Epithelial cell of proximal tubule (primary cell): Measurements from ENCODE around the gene PTPN3. TPM values are rescaled to one million over a fixed set of nuclear protein-coding genes. Genes with fewer than 3 reads are reported as not detected.

Source experiments
- DNase-seq: peaks from one replicate; pipeline ENCODE4 v3.0.0-alpha.2; 2011; ENCODE audit warnings: low read depth
- H3K4me3 ChIP-seq: 2 replicates; pipeline ENCODE4 v1.5.1; 2011; ENCODE audit warnings: low read depth, mild to moderate bottlenecking, low read length
- total RNA-seq: library from RNA; depleted of rRNA; stranded (reverse); fragments of >200 nt; gene quantifications from 2 replicates; pipeline ENCODE4 v1.2.3, GENCODE V29; 2015
- TF ChIP-seq, protein P1 (sequence below): conservative IDR thresholded peaks from 2 replicates; pipeline ENCODE4 v1.5.1; 2012; ENCODE audit warnings: low read depth, mild to moderate bottlenecking, low read length

PTPN3 gene
- total RNA-seq, 1 donor from 2014 or later, result 53.0 TPM

DNA sequence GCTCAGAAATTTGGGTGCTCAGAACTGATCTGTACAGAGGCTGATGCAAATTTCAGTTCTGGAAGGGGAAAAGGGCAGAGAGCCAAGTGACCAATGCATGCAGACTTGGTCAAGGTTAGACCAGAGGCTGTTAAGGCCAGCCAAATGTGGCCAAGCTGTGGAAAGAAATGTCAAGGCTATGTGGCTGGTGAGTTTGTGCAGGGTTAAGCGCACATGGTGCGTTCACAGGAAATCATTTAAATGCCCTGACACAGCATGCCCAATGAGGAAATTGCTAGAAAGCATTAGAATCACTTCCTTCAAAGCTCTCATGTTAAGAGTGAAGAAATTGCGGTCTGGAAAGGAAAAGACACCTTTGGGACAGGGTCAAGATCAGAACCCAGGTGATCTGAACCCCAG, 58.0 kb downstream of the PTPN3 start:
- no peak overlapping the region for H3K4me3 ChIP-seq
- TF ChIP-seq, protein P1, sequence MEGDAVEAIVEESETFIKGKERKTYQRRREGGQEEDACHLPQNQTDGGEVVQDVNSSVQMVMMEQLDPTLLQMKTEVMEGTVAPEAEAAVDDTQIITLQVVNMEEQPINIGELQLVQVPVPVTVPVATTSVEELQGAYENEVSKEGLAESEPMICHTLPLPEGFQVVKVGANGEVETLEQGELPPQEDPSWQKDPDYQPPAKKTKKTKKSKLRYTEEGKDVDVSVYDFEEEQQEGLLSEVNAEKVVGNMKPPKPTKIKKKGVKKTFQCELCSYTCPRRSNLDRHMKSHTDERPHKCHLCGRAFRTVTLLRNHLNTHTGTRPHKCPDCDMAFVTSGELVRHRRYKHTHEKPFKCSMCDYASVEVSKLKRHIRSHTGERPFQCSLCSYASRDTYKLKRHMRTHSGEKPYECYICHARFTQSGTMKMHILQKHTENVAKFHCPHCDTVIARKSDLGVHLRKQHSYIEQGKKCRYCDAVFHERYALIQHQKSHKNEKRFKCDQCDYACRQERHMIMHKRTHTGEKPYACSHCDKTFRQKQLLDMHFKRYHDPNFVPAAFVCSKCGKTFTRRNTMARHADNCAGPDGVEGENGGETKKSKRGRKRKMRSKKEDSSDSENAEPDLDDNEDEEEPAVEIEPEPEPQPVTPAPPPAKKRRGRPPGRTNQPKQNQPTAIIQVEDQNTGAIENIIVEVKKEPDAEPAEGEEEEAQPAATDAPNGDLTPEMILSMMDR, result no peak
- DNase-seq, result no peak

DNA sequence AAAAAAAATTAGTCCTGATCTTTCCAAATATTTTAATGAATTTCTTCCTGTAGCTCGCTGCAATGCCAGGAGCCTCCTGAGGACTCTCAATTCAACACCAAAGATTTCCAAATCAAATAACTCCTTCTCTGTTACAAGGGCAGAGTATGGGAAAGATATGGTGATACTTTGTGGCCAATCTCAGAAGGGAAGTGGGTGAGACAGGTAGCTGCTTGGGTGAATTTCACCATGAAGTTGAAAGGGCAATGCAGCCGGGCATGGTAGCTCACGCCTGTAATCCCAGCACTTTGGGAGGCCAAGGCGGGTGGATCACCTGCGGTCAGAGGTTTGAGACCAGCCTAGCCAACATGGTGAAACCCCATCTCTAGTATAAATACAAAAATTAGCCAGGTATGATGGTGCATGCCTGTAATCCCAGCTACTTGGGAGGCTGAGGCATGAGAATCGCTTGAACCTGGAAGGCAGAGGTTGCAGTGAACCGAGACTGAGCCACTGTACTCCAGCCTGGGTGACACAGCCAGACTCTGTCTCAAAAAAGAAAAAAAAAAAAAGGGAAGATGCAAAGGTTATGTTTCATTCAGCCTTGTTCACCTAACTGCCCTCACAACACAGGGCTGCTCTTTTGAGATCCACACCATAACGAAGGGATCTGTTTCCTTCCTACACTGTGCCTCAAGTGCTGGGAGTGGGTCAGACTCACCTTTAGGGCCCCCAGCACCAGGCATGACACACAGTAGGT, 58.6 kb downstream of the PTPN3 start:
- TF ChIP-seq, protein P1, result no peak
- no peak overlapping the region for H3K4me3 ChIP-seq
- no peak for DNase-seq

DNA sequence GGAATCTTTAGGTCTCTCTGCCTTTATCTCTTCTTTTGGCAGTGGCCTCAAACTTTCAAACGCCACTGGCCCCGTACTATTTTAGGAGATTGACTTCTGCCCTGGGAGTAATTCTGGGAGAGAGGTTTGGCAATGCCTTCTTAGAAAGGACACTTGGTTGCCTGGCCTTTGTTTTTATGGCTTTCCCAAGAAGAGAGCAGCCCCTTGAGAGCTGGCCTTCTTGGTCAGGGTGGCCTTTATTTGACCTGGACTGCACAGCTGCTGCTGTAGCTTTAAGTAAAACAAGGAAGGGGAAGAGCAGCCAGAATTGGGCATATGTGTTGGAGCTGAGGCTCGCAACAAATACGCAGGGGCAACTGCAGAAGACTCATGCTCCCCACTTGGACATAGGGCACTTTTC, 60.8 kb downstream of the PTPN3 start:
- no peak overlapping the region for H3K4me3 ChIP-seq
- TF ChIP-seq, protein P1, result no peak
- DNase-seq, result no peak

DNA sequence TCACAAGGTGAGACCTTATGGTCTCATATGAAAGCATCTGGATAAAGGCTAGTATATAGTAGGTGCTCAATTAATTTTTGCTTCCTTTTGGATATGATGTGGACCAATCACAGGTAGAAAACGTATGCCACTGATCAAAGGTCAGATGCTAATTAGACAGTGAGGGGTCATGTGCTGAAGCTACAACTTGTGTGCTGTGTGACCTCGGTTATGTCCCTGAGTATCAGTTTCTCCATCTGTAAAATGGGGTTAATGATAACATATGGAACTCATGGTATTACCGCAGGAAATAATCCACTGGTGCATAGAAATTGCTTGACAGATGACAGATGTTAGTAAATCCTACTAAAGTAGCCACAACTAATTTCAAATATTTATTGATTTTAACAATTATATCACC, 62.0 kb downstream of the PTPN3 start:
- no peak for DNase-seq
- TF ChIP-seq, protein P1, result no peak
- H3K4me3 ChIP-seq, result no peak overlapping the region

DNA sequence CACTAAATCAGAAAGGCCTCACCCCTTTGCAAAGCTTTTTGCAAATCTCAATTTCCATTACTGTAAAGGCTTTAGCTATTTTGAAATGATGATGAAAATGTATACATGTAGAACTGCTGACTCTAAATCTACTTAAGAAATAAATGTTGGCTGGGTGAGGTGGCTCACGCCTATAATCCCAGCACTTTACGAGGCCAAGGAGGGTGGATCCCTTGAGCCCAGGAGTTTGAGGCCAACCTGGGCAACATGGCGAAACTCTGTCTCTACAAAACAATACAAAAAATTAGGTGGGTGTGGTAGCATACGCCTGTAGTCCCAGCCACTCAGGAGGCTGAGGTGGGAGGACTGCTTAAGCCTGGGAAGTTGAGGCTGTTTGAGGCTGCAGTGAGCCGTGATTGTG, 64.6 kb downstream of the PTPN3 start:
- H3K4me3 ChIP-seq, result no peak overlapping the region
- DNase-seq, result no peak
- TF ChIP-seq, protein P1, result no peak

DNA sequence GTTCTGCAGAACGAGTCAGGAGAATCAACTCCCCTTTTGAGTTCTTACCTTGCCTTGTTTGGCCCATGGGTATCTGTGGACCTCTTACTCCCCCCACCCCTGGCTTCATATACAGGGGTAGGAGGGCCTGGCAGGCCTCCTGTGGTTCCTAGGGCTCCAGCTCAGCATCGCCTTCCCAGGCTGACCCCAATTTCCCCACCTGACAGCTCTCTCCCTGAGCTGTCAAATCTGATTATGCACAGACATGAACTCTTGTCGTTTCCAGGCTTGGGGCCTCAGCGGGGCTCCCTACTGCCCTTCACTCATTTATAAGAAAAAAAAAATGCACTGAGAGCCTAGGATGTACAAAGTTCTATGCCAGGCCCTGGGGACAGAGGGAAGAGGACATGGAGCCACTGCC, 67.9 kb downstream of the PTPN3 start:
- DNase-seq, result no peak
- no peak overlapping the region for H3K4me3 ChIP-seq
- TF ChIP-seq, protein P1, result no peak

DNA sequence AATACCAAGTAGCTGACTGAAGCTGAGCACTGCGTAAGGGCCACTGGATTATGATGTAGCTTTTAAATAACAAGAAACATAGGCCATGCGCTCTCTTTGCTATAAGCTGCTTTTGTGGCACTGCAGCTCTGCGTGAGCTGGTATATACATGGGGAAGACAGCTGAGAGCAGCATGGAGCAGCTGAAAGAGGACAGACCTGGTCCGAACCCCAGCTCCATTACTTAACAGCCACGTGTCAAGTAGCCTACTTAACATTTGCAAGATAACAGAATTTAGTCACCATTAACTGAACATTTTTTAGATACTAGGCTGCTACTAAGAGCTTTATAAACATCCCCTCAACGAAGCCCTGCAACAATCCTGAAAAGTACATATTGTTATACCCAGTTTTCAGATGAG, 69.3 kb downstream of the PTPN3 start:
- H3K4me3 ChIP-seq, result no peak overlapping the region
- TF ChIP-seq, protein P1, result no peak
- no peak for DNase-seq
